SU-DHL-6 (cell line): ENCODE data around the gene COPS8.

Source experiments
- H2AFZ ChIP-seq: fragments of 200-600 bp; sonication (generic); 2 replicates; pipeline ENCODE4 v1.6.1; 2014; ENCODE audit warnings: low read depth, mild to moderate bottlenecking, moderate library complexity, mixed read lengths, antibody characterized with exemption, low read length; ENCODE audit not compliant: severe bottlenecking
- H3F3A ChIP-seq: fragments of 200-600 bp; shearing (Covaris generic); 2 replicates; pipeline ENCODE4 v1.6.0; 2016; ENCODE audit warnings: antibody characterized with exemption, mild to moderate bottlenecking; ENCODE audit not compliant: insufficient read depth
- H3K27ac ChIP-seq: fragments of 200-600 bp; sonication (generic); 2 replicates; pipeline ENCODE4 v1.5.1; 2016; ENCODE audit warnings: low read depth, mild to moderate bottlenecking, low read length, moderate library complexity, mixed read lengths
- H3K27me3 ChIP-seq: fragments of 200-600 bp; sonication (generic), shearing (Covaris generic); 2 replicates; pipeline ENCODE4 v1.6.0; 2014; ENCODE audit warnings: mild to moderate bottlenecking, low read length
- H3K36me3 ChIP-seq: fragments of 200-600 bp; sonication (generic); 2 replicates; pipeline ENCODE4 v1.6.1; 2014; ENCODE audit warnings: mild to moderate bottlenecking, low read length, mixed read lengths
- H3K4me2 ChIP-seq: fragments of 300-600, 200-600 bp; shearing (Covaris generic), sonication (generic); 2 replicates; pipeline ENCODE4 v1.6.0; 2014; ENCODE audit warnings: low read length, low read depth, mild to moderate bottlenecking; ENCODE audit not compliant: poor library complexity, severe bottlenecking
- H3K4me3 ChIP-seq: fragments of 200-600 bp; sonication (generic); 2 replicates; pipeline ENCODE4 v1.5.1; 2014; ENCODE audit warnings: antibody characterized with exemption, low read length, mild to moderate bottlenecking, mixed read lengths; ENCODE audit not compliant: insufficient read depth, poor library complexity, severe bottlenecking
- H3K79me2 ChIP-seq: fragments of 200-600 bp; sonication (generic); 2 replicates; pipeline ENCODE4 v1.6.1; 2014; ENCODE audit warnings: mild to moderate bottlenecking, low read length, moderate library complexity; ENCODE audit not compliant: insufficient read depth
- H3K9ac ChIP-seq: fragments of 200-600 bp; sonication (generic); 2 replicates; pipeline ENCODE4 v1.7.0; 2014; ENCODE audit warnings: mild to moderate bottlenecking, low read length
- H3K9me2 ChIP-seq: fragments of 200-600 bp; sonication (generic); replicated peaks from 2 replicates; pipeline ENCODE4 v1.6.1; 2014; ENCODE audit warnings: low read length; ENCODE audit not compliant: insufficient read depth
- H3K9me3 ChIP-seq: fragments of 200-600 bp; sonication (generic); 2 replicates; pipeline ENCODE4 v1.6.1; 2014; ENCODE audit warnings: low read length, mixed read lengths; ENCODE audit not compliant: insufficient read depth
- H4K20me1 ChIP-seq: fragments of 200-600 bp; sonication (generic); 2 replicates; pipeline ENCODE4 v1.6.1; 2014; ENCODE audit warnings: low read depth, mild to moderate bottlenecking, antibody characterized with exemption, low read length, moderate library complexity, mixed read lengths
- EZH2phosphoT487 ChIP-seq: fragments of 200-600 bp; sonication (generic), shearing (Covaris generic); conservative IDR thresholded peaks from 2 replicates; pipeline ENCODE4 v1.6.1; 2018; ENCODE audit warnings: mild to moderate bottlenecking, antibody characterized with exemption, low read length, moderate library complexity, mixed read lengths
- TF ChIP-seq, protein P1 (sequence below): fragments of 200-600 bp; sonication (generic); IDR thresholded peaks from one replicate; pipeline ENCODE4 v1.5.1; 2017; ENCODE audit warnings: antibody characterized with exemption, mild to moderate bottlenecking, low read length, moderate library complexity; ENCODE audit not compliant: insufficient read depth, poor library complexity, severe bottlenecking

The COPS8 gene

DNA sequence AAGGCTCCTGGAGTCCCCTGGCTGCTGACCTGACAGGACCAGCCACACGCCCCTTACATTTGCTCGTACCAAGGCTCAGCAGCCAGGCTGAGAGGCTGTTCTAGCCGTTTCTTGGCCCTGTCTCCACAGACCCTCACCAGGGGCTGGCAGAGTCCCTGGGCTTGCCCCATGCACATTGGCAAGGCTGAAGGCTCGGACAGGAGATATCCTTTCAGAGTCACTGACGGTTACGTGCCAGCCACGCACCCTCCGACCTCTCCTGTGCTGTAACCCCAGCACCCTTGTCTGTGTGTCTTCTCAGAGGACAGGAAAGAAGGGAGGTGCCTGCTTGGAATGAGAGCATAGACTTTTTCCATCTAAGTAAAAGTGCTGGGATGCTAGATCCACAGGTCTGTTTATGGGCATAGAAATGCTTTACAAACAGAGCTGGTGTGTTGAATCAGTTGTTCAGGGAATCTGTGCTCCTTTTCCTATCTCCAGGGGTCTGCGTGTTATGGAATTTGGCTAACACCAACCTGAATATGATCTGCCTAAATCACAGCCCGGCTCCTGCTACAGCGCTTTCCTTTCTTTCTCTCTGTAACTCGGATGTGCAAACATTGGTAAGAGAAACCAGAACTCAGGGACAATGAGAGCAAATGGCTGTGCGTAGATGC, 41.0 kb downstream of the COPS8 start:
- H3K4me3 ChIP-seq = no peak overlapping the region
- H3K79me2 ChIP-seq = no peaks in the 10 kb centered on the region
- no peaks in the 10 kb centered on the region for H3K36me3 ChIP-seq
- no peaks in the 10 kb centered on the region for H3K9me3 ChIP-seq
- H4K20me1 ChIP-seq = no peaks in the 10 kb centered on the region
- no peak for TF ChIP-seq EZH2phosphoT487
- TF ChIP-seq, protein P1, sequence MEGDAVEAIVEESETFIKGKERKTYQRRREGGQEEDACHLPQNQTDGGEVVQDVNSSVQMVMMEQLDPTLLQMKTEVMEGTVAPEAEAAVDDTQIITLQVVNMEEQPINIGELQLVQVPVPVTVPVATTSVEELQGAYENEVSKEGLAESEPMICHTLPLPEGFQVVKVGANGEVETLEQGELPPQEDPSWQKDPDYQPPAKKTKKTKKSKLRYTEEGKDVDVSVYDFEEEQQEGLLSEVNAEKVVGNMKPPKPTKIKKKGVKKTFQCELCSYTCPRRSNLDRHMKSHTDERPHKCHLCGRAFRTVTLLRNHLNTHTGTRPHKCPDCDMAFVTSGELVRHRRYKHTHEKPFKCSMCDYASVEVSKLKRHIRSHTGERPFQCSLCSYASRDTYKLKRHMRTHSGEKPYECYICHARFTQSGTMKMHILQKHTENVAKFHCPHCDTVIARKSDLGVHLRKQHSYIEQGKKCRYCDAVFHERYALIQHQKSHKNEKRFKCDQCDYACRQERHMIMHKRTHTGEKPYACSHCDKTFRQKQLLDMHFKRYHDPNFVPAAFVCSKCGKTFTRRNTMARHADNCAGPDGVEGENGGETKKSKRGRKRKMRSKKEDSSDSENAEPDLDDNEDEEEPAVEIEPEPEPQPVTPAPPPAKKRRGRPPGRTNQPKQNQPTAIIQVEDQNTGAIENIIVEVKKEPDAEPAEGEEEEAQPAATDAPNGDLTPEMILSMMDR = no peak
- H3K27me3 ChIP-seq = no peaks in the 10 kb centered on the region
- no peak overlapping the region for H3K27ac ChIP-seq
- H3K4me2 ChIP-seq = no peak overlapping the region
- H3K9ac ChIP-seq = no peak overlapping the region
- no peaks in the 10 kb centered on the region for H3F3A ChIP-seq
- H2AFZ ChIP-seq = no peak overlapping the region
- no peaks in the 10 kb centered on the region for H3K9me2 ChIP-seq

GRCh38 chr2:237128026-237128703, 42.5 kb downstream of the COPS8 start:
- Histone ChIP-seq H3F3A (no peaks in the 10 kb centered on the region), H3K36me3 (no peaks in the 10 kb centered on the region), H2AFZ (no peak overlapping the region), H3K27me3 (no peaks in the 10 kb centered on the region), H3K27ac (no peak overlapping the region), H3K4me2 (no peak overlapping the region), H3K79me2 (no peaks in the 10 kb centered on the region), H4K20me1 (no peaks in the 10 kb centered on the region), H3K9me2 (no peaks in the 10 kb centered on the region), H3K9me3 (peaks cover 6% of the 10 kb centered on the region; the same call in 1 of the 2 replicates), H3K9ac (no peak overlapping the region), H3K4me3 (no peak overlapping the region)
- no peak for TF ChIP-seq EZH2phosphoT487
- TF ChIP-seq, protein P1 = no peak

DNA sequence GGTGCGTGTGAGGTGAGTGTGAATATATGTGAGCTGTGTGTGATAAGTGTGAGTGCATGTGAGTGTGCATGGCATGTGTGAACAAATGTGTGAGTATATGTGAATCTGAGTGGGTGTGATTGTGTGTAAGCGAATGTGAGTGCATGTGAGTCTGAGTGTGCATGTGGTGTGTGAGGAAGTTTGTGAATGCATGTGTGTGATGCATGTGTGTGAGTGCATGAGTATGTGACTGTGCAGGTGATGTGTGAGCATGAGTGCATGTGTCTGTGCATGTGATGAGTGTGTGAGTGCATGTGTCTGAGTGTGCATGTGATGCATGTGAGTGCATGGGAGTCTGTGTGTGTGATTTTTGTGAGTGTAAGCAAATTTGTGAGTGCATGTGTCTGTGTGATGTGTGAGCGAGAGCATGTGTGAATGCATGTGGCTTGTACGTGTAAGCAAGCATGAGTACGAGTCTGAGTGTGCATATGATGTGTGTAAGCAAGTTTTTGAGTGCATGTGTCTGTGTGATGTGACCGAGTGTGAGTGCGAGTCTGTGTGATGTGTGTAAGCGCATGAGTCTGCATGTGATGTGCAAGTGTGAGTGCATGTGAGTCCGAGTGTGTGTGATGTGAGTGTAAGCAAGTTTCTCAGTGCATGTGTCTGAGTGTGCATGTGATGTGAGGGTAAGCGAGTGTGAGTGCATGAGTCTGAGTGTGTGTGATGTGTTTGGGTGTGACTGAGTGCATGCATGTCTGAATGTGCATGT, 43.3 kb downstream of the COPS8 start:
- Histone ChIP-seq H3K4me3 (no peak overlapping the region), H3K9me2 (no peaks in the 10 kb centered on the region), H3K27me3 (no peaks in the 10 kb centered on the region), H3K9ac (no peak overlapping the region), H3K36me3 (no peaks in the 10 kb centered on the region), H4K20me1 (no peaks in the 10 kb centered on the region), H3F3A (no peaks in the 10 kb centered on the region), H3K27ac (no peak overlapping the region), H2AFZ (no peak overlapping the region), H3K79me2 (no peaks in the 10 kb centered on the region), H3K4me2 (no peak overlapping the region), H3K9me3 (peaks cover 8% of the 10 kb centered on the region; the same call in 1 of the 2 replicates)
- no peak for TF ChIP-seq EZH2phosphoT487
- TF ChIP-seq, protein P1 = no peak
